ENCODE data around the gene KCNA5.

DNA sequence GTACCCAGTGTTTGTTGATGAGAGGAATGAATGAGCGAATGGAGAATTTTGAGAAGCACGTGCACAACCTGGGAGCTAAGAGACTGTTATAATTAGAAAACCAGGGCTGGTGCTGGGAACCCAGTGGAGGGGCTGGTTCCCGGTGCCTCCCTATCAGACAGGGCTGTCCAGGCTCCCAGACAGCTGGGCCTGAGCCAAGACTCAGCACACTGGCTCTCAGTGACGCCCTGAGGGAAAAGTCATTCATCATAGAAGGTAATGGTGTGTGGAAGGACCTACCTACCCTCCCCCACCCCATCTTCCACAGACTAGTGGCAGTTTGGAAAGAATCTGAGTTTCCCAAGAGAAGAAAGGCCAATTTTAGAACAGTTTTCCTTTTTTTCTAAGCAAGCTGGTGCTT, 34.7 kb downstream of the KCNA5 start:
- TF ChIP-seq, protein P1, sequence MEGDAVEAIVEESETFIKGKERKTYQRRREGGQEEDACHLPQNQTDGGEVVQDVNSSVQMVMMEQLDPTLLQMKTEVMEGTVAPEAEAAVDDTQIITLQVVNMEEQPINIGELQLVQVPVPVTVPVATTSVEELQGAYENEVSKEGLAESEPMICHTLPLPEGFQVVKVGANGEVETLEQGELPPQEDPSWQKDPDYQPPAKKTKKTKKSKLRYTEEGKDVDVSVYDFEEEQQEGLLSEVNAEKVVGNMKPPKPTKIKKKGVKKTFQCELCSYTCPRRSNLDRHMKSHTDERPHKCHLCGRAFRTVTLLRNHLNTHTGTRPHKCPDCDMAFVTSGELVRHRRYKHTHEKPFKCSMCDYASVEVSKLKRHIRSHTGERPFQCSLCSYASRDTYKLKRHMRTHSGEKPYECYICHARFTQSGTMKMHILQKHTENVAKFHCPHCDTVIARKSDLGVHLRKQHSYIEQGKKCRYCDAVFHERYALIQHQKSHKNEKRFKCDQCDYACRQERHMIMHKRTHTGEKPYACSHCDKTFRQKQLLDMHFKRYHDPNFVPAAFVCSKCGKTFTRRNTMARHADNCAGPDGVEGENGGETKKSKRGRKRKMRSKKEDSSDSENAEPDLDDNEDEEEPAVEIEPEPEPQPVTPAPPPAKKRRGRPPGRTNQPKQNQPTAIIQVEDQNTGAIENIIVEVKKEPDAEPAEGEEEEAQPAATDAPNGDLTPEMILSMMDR (IDR thresholded peaks at IDR 0.05; ENCODE audit: borderline replicate concordance, extremely low read depth, low read length, poor library complexity, severe bottlenecking): no peak
- TF ChIP-seq EZH2 (IDR thresholded peaks at IDR 0.05; ENCODE audit: borderline replicate concordance, low read depth, low read length, severe bottlenecking): no peak
